GM19467 (cell line): Measurements from ENCODE around the gene CLTCL1.

Source experiments
- ATAC-seq: cut with Tn5 transposase; IDR thresholded peaks from one replicate; pipeline ENCODE4 v1.9.1; 2021; ENCODE audit warnings: mild to moderate bottlenecking, moderate library complexity; ENCODE audit not compliant: unreplicated experiment

The CLTCL1 gene

DNA sequence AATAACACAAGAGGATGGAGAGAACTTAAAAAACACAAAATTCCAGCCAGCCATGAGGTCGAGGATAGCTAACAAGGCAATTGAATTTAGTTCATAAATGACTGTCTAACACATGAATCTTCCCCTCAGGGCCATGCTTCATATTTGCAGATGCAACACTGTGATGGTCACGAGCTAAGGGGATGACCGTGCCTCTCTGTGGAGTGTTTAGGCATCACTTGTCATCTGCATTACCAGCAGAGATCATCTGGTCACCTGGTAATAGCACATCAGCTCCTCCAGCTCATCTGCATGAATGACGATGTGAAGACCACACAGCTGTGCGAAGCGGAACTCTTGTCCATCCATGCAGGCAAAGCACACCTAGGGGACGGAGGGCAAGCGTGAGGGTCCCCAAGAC is 92.0 kb downstream of the CLTCL1 start:
- ATAC-seq = no peak

GRCh38 chr22:19197997-19198865 is 93.3 kb downstream of the CLTCL1 start:
- ATAC-seq = no peak

DNA sequence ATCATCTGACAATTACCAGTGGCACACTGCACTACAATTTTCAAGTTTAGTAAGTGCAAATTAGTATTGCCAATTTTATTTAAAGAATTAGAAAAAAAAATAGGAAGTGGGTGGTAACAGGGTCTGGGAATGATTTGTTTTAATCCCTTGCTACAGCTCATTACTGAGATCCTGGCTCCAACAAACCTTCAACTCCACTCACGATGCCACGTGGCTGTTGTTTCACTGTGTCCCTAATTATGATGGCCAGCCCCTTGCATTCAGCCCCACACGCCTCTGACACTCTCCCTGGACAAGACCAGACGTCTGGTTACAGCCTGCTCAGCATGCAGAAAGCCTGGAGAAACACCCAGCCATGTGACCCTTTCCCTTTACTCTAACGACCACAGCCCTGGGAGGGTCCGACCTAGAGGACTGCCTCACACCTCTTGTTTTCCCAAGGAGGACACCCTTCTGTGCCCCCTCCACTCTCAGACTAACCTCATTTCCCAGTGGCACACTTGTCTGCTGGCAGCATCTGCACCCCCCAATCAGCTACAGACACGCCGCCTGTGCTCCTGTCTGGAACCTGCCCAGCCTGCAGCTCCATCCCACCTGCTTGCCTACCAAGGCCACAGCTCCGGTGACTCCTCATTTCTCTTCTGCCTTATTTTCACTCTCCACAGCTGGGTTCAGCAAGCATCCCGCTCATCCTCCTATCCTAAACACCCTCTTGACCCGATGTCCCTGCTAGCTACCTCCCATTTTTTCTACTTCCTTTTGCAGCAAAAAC is 94.5 kb downstream of the CLTCL1 start:
- ATAC-seq = no peak

DNA sequence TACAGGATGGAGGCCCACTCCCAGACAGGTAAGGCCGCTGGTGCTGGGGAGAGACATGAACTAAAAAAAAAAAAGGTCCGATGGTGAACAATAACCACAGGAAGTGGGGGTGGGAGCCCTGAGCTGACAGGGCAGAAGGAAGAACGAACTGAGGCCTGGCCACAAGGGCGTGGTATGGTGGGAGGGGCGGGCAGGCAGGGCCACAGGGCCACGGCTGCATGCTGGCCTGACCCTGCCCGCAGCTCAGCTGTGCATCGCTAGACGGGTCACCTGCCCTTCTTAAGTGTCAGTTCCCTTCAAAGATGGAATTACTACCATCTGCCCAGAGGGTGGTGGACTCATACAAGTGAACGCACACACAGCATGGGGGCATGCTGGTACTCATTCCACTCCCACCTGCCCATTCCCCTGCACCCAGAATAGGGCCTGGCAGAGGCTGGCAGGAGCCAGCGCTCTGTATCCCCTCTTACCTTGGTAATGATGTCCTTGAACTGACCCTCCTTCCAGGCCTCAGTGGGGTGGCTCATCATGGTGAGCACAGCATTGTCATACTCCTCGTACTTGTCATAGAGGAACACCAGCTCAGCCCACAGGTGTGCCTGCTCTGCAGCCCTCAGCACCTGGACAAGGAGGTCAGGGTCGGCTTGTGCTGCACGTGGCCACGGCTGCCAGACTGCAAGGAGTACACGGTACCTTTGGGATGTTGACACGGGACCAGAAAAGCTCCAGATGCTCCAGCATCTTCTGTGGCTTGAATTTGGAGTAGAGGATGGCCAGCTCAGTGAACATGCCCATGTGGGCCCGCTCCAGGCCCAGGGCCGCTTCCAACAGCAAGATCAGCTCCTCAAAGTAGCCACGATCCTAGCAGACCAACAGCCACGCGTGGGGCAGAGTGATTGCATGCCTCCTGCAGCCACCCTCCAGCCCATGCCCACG is 95.5 kb downstream of the CLTCL1 start:
- ATAC-seq = no peak

GRCh38 chr22:19194766-19195536 is 96.6 kb downstream of the CLTCL1 start:
- ATAC-seq = no peak

DNA sequence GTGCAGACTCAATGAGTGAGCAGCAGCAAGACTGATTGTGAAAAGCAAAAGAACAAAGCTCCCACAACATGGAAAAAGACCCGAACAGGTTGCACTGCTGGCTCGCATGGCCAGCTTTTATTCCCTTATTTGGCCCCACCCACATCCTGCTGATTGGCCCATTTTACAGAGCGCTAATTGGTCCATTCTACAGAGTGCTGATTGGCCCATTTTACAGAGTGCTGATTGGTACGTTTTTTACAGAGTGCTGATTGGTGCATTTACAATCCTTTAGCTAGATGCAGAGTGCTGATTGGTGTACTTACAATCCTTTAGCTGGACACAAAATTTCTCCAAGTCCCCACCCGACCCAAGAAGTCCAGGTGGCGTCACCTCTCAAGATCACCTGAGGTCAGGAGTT is 97.6 kb downstream of the CLTCL1 start:
- no peak for ATAC-seq

DNA sequence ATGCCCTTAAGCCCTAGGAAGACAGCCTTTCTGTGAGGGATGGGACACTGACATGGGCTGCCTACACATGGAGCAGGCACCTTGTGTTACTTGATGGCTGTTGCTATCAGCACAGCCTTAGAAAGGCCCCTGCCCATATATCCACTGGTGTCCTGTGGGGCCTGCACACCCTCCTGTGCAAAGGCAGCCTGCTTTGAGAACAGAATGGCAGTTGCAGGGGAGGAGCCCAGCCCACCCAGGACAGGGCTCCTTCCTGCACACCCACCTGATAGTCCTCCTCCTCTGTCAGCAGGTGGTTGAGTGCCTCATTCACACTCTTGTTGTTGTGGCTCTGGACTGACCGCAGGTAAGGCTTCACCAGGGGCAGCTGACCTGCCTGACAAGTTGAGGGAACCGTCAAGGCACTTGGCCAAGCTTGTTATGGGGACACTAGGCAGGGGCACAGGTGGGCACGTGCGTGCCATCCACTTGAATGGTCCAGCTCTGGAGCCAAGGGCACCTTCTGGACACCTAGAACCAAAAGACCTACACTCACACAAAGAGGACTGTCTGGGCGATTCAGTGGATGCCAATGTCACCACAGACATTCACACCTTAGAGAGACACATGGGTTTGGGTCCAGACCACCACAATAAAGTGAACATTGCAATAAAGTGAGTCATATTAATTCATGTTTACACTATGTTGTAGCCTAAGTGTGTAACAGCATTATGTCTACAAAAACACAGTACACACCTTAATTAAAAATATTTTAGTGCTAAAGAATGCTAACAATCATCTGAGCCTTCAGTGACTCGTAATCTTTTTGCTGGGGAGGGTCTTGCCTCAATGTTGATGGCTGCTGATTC is 103.6 kb downstream of the CLTCL1 start:
- no peak for ATAC-seq

DNA sequence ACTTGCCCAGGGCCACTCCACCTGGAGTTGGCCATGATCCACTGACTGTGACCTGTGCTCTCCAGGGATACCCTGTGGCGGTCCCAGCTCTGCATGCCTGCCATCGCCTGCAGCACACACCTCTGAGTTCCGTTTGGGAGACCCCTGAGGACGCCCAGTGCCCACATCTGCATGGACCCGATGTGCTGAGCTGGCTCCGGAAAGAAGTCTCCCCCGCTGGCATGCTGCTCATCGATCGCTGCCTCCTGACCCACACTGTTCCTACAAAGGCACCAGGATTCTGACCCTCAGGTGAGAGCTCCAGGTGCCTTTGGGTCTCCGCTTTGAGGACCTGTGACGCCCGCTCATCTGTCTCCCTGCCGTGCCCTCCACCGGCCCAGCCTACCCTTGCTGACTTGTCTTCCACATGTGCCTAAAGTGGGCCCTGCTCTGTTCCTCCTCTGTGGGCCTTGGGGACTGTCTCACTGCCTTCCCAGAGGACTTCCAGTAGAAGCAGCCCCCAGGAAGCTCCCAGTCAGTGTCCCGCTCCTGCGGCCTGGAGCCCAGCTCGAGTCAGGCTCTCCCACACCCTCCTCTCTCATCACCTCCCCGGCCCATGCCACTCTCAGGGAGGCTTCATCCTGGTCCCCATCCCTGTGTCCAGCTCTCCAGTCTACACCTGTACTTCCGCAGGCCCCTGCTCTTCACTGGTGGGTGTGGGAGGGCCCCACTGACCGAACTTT is 107.1 kb downstream of the CLTCL1 start:
- no peak for ATAC-seq

- ATAC-seq = no peak
Observed at GRCh38 chr22:19183216-19183615, 108.3 kb downstream of the CLTCL1 start.

DNA sequence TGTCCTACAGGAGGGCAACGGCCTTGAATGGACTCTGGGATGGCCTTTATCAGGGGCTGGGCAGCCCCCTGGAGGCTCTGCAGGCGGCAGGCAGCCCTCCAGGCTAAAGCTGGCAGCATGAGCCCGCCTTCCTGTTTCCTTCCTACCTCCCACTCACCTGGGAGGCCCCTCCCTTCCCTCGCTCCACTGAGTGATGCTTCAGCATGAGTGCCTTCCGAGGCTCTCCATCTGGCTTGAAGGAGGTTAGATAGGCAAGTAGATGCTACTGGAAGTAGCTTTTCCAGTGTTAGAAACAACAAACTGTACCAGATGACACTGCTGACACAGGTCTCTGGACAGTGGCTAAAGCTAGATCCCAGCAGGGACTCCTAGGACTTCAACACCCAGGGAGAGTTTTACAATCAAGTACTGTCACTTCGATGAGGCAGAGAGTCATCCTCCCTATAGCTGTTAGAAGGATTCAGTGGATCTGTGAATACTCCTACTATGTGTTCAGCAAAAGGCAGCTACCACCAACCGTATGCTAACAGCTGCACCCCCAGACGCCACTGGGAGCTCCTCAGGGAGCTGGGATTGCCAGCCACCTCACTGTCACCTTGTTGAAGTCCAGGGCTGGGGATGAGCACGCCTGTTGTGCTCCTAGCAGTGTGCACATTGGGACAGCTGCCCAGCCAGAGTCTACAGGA is 108.9 kb downstream of the CLTCL1 start:
- no peak for ATAC-seq

- ATAC-seq = no peak
Observed at GRCh38 chr22:19181786-19182471, 109.6 kb downstream of the CLTCL1 start.

GRCh38 chr22:19180740-19181410 is 110.6 kb downstream of the CLTCL1 start:
- ATAC-seq = no peak

- no peak for ATAC-seq
Observed at GRCh38 chr22:19180234-19180633, 111.3 kb downstream of the CLTCL1 start.

DNA sequence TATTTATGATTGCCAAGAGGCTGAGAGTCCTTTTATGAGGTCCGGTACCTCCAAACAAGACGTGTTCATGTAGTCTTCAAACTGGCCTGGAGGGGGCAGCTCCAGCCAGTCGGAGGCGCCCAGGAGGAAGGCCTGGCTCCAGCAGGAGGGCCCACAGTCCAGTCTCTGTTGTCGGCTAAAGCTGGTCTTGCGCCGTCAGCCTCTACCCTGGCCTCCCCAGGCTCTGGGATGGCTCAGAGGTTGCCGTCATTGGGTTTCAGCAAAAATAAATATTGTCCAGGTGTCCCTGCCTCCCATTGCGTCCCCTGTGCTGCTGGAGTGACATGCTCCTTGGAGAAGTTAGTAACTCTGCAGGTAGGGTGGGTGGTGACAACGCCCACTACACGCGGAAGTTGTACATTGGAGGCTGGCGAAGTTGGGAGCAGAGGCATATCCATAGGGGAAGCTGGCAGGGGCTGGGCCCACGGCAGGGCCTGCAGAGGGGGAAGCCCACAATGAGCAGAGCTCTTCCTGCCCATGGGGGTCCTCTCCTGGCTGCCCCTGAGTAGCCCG is 111.9 kb downstream of the CLTCL1 start:
- ATAC-seq = no peak

DNA sequence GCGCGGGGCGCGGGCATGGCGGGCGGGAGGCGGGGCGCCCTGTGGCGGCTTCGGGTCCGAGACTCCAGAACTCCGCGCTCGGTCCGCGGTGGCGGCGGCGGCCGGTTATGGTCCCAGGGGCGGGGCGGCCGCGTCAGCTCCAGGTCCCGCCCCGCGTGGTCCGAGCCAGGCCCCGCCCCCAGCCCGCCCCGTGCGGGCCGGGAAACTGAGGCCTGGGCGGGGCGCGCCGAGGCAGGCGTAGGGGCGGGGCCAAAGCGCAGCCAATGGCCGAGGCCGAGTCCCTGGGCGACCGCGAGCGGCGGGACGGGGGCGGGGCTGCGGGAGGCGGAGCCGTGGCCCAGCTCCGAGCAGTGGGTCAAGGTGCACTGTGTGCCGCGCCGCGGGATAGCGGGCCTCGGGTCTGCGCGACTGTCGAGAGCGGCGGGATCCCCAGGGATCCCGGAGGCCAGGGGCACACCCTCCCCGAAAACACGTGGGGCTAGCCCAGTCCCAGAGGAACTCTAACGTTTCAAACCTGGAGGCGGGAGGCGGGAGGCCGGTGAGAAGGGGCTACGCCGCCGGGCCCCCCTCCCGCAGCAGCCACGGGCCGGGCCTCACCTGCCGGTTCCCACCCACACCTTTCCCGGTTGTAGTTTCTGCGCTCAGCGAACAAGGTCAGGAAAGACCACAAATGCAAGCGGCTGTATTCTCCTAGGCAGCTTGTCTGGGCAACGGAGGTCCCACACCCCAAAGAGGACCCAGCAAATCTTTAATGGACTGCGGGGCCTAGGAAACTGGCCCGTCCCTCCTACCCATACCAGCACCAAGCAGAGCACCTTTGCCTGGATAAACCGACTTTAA is 112.6 kb downstream of the CLTCL1 start, which contains the start of gene SLC25A1:
TSS of gene SLC25A1 (minus strand) at position 80 of the 840 bp plus-strand sequence. CDS start at position 17, 63 bp downstream.
- no peak for ATAC-seq
